Liver (tissue), 9 donors: ENCODE data around the gene ST3GAL4. TPM values are rescaled to one million over a fixed set of nuclear protein-coding genes. Genes with fewer than 3 reads are reported as not detected.
"Not testable (repeated sequence)": the region's sequence is repeated elsewhere in the genome, so short reads cannot be mapped to it uniquely, and the experiment has no call there.

ENCODE experiments used
- DNase-seq: peaks from one replicate; pipeline ENCODE4 v3.0.0-alpha.2; 2017; ENCODE audit warnings: low spot score
- H3K27ac ChIP-seq, 2 donors: one replicate each; pipeline ENCODE4 v1.7.0; 2013; ENCODE audit warnings: inconsistent platforms in 2 of 2, low read length in 2 of 2, control low read depth in 1 of 2, low read depth in 1 of 2, mild to moderate bottlenecking in 1 of 2
- H3K27me3 ChIP-seq, 4 donors: one replicate each; pipeline versions ENCODE4 v1.6.1 to v1.7.0; 2013; ENCODE audit warnings: low read length in 3 of 4, inconsistent platforms in 1 of 4, mild to moderate bottlenecking in 1 of 4, moderate library complexity in 1 of 4; ENCODE audit not compliant: control insufficient read depth in 4 of 4, insufficient read depth in 4 of 4
- H3K36me3 ChIP-seq, 4 donors: one replicate each; pipeline versions ENCODE4 v1.6.1 to v1.7.0; 2013; ENCODE audit warnings: low read length in 3 of 4, mild to moderate bottlenecking in 3 of 4, low read depth in 1 of 4, moderate library complexity in 1 of 4; ENCODE audit not compliant: control insufficient read depth in 4 of 4, insufficient read depth in 3 of 4
- H3K4me1 ChIP-seq, 4 donors: one replicate each; pipeline versions ENCODE4 v1.6.1 to v1.7.0; 2013; ENCODE audit warnings: low read length in 3 of 4, mild to moderate bottlenecking in 3 of 4, moderate library complexity in 1 of 4; ENCODE audit not compliant: control insufficient read depth in 4 of 4, insufficient read depth in 4 of 4
- H3K4me3 ChIP-seq, 3 donors: one replicate each; pipeline versions ENCODE4 v1.6.1 to v1.7.0; 2013; ENCODE audit warnings: low read length in 3 of 3, control low read depth in 1 of 3, low read depth in 1 of 3, mild to moderate bottlenecking in 1 of 3
- H3K9ac ChIP-seq, 2 donors: one replicate each; pipeline ENCODE4 v1.7.0; 2013; ENCODE audit warnings: low read length in 2 of 2, mild to moderate bottlenecking in 2 of 2, moderate library complexity in 2 of 2, control low read depth in 1 of 2, low read depth in 1 of 2
- H3K9me3 ChIP-seq, 4 donors: one replicate each; pipeline versions ENCODE4 v1.6.1 to v1.7.0; 2013; ENCODE audit warnings: low read length in 3 of 4; ENCODE audit not compliant: control insufficient read depth in 4 of 4
- EGR1 ChIP-seq, 2 donors: IDR thresholded peaks; 2 replicates each; pipeline ENCODE4 v1.6.1; 2016 to 2018; ENCODE audit warnings: antibody characterized with exemption in 2 of 2, low read depth in 2 of 2
- FOXA1 ChIP-seq: IDR thresholded peaks from 2 replicates; pipeline ENCODE4 v1.6.1; 2016; ENCODE audit warnings: antibody characterized with exemption
- GABPA ChIP-seq, 2 donors: IDR thresholded peaks in 1 of 2; conservative IDR thresholded peaks in 1 of 2; 2 replicates each; pipeline ENCODE4 v1.6.1; 2016; ENCODE audit warnings: antibody characterized with exemption in 2 of 2, mild to moderate bottlenecking in 1 of 2, moderate library complexity in 1 of 2
- HNF4A ChIP-seq, 2 donors: conservative IDR thresholded peaks; 2 replicates each; pipeline ENCODE4 v1.6.1; 2016; ENCODE audit warnings: antibody characterized with exemption in 2 of 2, mild to moderate bottlenecking in 2 of 2
- HNF4G ChIP-seq: IDR thresholded peaks from 2 replicates; pipeline ENCODE4 v1.6.1; 2016; ENCODE audit warnings: antibody characterized with exemption
- JUND ChIP-seq, 2 donors: IDR thresholded peaks; 2 replicates each; pipeline ENCODE4 v1.6.1; 2016; ENCODE audit warnings: antibody characterized with exemption in 2 of 2
- MAX ChIP-seq: IDR thresholded peaks from 2 replicates; pipeline ENCODE4 v1.6.1; 2016; ENCODE audit warnings: antibody characterized with exemption
- NR2F2 ChIP-seq: IDR thresholded peaks from 2 replicates; pipeline ENCODE4 v1.6.1; 2016; ENCODE audit warnings: antibody characterized with exemption
- RAD21 ChIP-seq, 2 donors: IDR thresholded peaks; 2 replicates each; pipeline ENCODE4 v1.6.1; 2016; ENCODE audit warnings: antibody characterized with exemption in 2 of 2, mild to moderate bottlenecking in 2 of 2
- RXRA ChIP-seq, 2 donors: IDR thresholded peaks; 2 replicates each; pipeline ENCODE4 v1.6.1; 2017 to 2018; ENCODE audit warnings: antibody characterized with exemption in 2 of 2, mild to moderate bottlenecking in 1 of 2
- SP1 ChIP-seq: IDR thresholded peaks from 2 replicates; pipeline ENCODE4 v1.6.1; 2018; ENCODE audit warnings: antibody characterized with exemption, mild to moderate bottlenecking
- TAF1 ChIP-seq: conservative IDR thresholded peaks from 2 replicates; pipeline ENCODE4 v1.6.1; 2016; ENCODE audit warnings: antibody characterized with exemption, mild to moderate bottlenecking
- YY1 ChIP-seq: IDR thresholded peaks from 2 replicates; pipeline ENCODE4 v1.6.1; 2016; ENCODE audit warnings: antibody characterized with exemption, mild to moderate bottlenecking
- WGBS: extraction: QIAGEN DNeasy Blood & Tissue Kit; methylation state at CpG from one replicate; pipeline ENCODE4 v1.1.7; 2013; 5-methylcytosine and 5-hydroxymethylcytosine counted together
- polyA plus RNA-seq, 2 donors: library from polyadenylated mRNA; stranded (reverse) in 1 of 2; unstranded in 1 of 2; fragments of 200-250 nt in 1 of 2; fragments of >200 nt in 1 of 2; fragmentation: Nextera tagmentation in 1 of 2; extraction: Ambion mirVana in 1 of 2; gene quantifications; one replicate each; pipeline versions ENCODE4 v1.2.1 to v1.2.3, GENCODE V29; 2013 to 2015
- total RNA-seq, 2 donors: library from RNA; depleted of rRNA; stranded (reverse); fragments of >200 nt; gene quantifications; one replicate each; pipeline ENCODE4 v1.2.3, GENCODE V29; 2014
- TF ChIP-seq, protein P1 (sequence below): IDR thresholded peaks from 2 replicates; pipeline ENCODE4 v1.6.1; 2016; ENCODE audit warnings: antibody characterized with exemption, mild to moderate bottlenecking
- TF ChIP-seq, protein P2 (sequence below): IDR thresholded peaks from 2 replicates; pipeline ENCODE4 v1.6.1; 2016; ENCODE audit warnings: antibody characterized with exemption
- TF ChIP-seq, protein P3 (sequence below): IDR thresholded peaks from 2 replicates; pipeline ENCODE4 v1.6.1; 2016; ENCODE audit warnings: antibody characterized with exemption
- donor health status: healthy.
- donor health status: healthy.
- donor health status: healthy.
- donor health status: healthy.
- donor health status: healthy.

The ST3GAL4 gene
- total and polyA plus RNA-seq, 4 donors: 4.5 to 18.4 (median 10.6) TPM

- H3K27ac ChIP-seq: peak overlapping the region in 1 of 2 donors; percentile 35
- TF ChIP-seq HNF4A (conservative IDR thresholded peaks at IDR 0.05) (peak in 1 of 2 donors; percentile 24), RXRA (IDR thresholded peaks at IDR 0.05) (peak in 1 of 2 donors; percentile 49)
- not testable (repeated sequence) for H3K9me3 ChIP-seq, H3K36me3 ChIP-seq, H3K27me3 ChIP-seq, H3K9ac ChIP-seq, DNase-seq, H3K4me3 ChIP-seq
- H3K4me1 ChIP-seq: peaks cover 11 to 30% (median 24%) of the 10 kb centered on the region in 4 donors
- 58% methylated on average over 12 of the region's 12 CpGs for WGBS
Measured at GRCh38 chr11:126373389-126374066, 18.0 kb downstream of the ST3GAL4 start.

- not testable (repeated sequence) for H3K9me3 ChIP-seq, DNase-seq, H3K27ac ChIP-seq, H3K27me3 ChIP-seq, H3K9ac ChIP-seq, H3K4me3 ChIP-seq, H3K36me3 ChIP-seq
- 93% methylated on average over 20 of the region's 28 CpGs for WGBS
- peaks cover 7 to 18% (median 12%) of the 10 kb centered on the region in 4 donors for H3K4me1 ChIP-seq
Measured at GRCh38 chr11:126374562-126375300, 19.2 kb downstream of the ST3GAL4 start.

DNA sequence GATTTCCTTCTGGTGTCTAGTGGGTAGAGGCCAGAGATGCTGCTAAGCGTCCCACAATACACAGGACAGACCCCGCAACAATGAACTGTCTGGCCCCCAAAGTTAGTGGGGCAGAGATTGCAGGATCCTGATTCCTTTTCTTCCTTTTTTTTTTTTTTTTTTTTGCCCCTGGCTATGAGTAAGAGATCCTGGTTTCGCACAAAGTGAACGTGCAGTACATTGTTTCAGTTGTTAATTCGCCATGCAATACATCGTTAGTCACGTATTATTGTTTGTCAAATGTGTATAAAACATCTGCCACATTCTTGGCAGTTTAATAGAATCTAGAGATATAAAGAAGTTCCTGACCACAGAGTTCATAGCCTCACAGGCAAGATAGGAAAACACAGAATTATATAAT lies 20.2 kb downstream of the ST3GAL4 start:
- 80% methylated on average over 7 of the region's 7 CpGs for WGBS

DNA sequence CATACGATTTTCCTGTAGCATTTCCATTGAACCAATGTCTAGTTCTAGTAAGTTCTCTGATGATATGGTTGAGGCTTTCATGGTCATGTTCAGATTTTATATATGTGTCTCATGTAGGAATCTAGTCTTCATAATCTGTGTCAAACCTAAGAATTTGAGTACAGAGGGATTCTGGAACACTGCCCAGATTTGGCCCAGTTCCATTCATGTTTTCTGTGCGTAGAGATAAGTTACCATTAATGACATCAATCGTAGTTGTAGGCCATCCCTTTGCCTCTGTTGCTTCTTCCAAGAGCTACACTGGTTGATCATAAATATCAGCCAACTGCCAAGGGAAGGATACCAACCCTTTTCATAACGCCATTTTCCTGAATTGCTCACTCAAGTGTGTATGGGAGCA lies 23.3 kb downstream of the ST3GAL4 start:
- no peak overlapping the region for H3K27ac ChIP-seq
- TF ChIP-seq, protein P1, sequence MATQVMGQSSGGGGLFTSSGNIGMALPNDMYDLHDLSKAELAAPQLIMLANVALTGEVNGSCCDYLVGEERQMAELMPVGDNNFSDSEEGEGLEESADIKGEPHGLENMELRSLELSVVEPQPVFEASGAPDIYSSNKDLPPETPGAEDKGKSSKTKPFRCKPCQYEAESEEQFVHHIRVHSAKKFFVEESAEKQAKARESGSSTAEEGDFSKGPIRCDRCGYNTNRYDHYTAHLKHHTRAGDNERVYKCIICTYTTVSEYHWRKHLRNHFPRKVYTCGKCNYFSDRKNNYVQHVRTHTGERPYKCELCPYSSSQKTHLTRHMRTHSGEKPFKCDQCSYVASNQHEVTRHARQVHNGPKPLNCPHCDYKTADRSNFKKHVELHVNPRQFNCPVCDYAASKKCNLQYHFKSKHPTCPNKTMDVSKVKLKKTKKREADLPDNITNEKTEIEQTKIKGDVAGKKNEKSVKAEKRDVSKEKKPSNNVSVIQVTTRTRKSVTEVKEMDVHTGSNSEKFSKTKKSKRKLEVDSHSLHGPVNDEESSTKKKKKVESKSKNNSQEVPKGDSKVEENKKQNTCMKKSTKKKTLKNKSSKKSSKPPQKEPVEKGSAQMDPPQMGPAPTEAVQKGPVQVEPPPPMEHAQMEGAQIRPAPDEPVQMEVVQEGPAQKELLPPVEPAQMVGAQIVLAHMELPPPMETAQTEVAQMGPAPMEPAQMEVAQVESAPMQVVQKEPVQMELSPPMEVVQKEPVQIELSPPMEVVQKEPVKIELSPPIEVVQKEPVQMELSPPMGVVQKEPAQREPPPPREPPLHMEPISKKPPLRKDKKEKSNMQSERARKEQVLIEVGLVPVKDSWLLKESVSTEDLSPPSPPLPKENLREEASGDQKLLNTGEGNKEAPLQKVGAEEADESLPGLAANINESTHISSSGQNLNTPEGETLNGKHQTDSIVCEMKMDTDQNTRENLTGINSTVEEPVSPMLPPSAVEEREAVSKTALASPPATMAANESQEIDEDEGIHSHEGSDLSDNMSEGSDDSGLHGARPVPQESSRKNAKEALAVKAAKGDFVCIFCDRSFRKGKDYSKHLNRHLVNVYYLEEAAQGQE: no peak
- TF ChIP-seq YY1: no peak
- TF ChIP-seq NR2F2: no peak
- TF ChIP-seq, protein P2, sequence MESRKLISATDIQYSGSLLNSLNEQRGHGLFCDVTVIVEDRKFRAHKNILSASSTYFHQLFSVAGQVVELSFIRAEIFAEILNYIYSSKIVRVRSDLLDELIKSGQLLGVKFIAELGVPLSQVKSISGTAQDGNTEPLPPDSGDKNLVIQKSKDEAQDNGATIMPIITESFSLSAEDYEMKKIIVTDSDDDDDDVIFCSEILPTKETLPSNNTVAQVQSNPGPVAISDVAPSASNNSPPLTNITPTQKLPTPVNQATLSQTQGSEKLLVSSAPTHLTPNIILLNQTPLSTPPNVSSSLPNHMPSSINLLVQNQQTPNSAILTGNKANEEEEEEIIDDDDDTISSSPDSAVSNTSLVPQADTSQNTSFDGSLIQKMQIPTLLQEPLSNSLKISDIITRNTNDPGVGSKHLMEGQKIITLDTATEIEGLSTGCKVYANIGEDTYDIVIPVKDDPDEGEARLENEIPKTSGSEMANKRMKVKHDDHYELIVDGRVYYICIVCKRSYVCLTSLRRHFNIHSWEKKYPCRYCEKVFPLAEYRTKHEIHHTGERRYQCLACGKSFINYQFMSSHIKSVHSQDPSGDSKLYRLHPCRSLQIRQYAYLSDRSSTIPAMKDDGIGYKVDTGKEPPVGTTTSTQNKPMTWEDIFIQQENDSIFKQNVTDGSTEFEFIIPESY: no peak
- no peak for TF ChIP-seq TAF1
- no peak for TF ChIP-seq FOXA1
- TF ChIP-seq, protein P3, sequence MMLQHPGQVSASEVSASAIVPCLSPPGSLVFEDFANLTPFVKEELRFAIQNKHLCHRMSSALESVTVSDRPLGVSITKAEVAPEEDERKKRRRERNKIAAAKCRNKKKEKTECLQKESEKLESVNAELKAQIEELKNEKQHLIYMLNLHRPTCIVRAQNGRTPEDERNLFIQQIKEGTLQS: no peak
- TF ChIP-seq SP1: no peak
- no peak for TF ChIP-seq RAD21 (IDR thresholded peaks at IDR 0.05)
- TF ChIP-seq GABPA (IDR thresholded peaks at IDR 0.05 in 1 of 2, conservative IDR thresholded peaks at IDR 0.05 in 1 of 2): no peak
- TF ChIP-seq HNF4G: no peak
- no peak for TF ChIP-seq JUND (IDR thresholded peaks at IDR 0.05)
- no peak for TF ChIP-seq MAX
- H3K36me3 ChIP-seq: no peaks in the 10 kb centered on the region
- no peaks in the 10 kb centered on the region for H3K27me3 ChIP-seq
- H3K9ac ChIP-seq: no peak overlapping the region
- no peak overlapping the region for H3K4me3 ChIP-seq
- H3K9me3 ChIP-seq: no peaks in the 10 kb centered on the region
- 69% methylated on average over 4 of the region's 4 CpGs for WGBS
- H3K4me1 ChIP-seq: peaks cover 0 to 6% (median 5%) of the 10 kb centered on the region in 4 donors
- DNase-seq: no peak

More for the DNA sequence above, 20.2 kb downstream of the ST3GAL4 start:
- no peak for DNase-seq
- Histone ChIP-seq H3K9ac (no peak overlapping the region), H3K4me3 (no peak overlapping the region), H3K27ac (no peak overlapping the region), H3K36me3 (no peaks in the 10 kb centered on the region), H3K9me3 (no peaks in the 10 kb centered on the region), H3K27me3 (no peaks in the 10 kb centered on the region), H3K4me1 (peaks cover 0 to 8% (median 7%) of the 10 kb centered on the region in 4 donors)
- no peak for TF ChIP-seq SP1
- TF ChIP-seq TAF1: no peak
- TF ChIP-seq HNF4G: no peak
- TF ChIP-seq EGR1 (IDR thresholded peaks at IDR 0.05; ENCODE audit: low read depth in 2 of 2): no peak
